CD4-positive, alpha-beta T cell treated with Interleukin-6 for 4 hours (primary cell): ENCODE data around the gene GNG4.
"Not testable (repeated sequence)": the region's sequence is repeated elsewhere in the genome, so short reads cannot be mapped to it uniquely, and the experiment has no call there.

Experiments used
- DNase-seq: peaks from one replicate; pipeline ENCODE4 v3.0.0-alpha.2; 2020; ENCODE audit warnings: mixed read lengths

Gene GNG4

GRCh38 chr1:235648954-235649367 is 623 bp downstream of the GNG4 start:
- DNase-seq = peak; percentile 57

GRCh38 chr1:235648407-235648907 is 1.1 kb downstream of the GNG4 start:
- DNase-seq = no peak

DNA sequence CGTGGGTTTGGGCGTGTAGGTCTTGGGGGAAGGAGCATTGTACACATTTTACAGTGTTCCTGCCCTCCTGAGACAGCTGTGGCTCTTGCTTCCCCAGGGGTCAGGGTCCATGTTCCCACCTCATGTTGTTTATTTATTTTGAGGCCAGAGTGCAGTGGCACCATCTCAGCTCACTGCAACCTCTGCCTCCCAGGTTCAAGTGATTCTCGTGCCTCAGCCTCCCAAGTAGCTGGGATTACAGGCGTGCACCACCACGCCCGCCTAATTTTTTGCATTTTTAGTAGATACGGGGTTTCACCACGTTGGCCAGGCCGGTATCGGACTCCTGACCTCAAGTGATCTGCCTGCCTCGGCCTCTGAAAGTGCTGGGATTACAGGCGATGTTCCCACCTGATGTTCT is 2.0 kb downstream of the GNG4 start:
- not testable (repeated sequence) for DNase-seq

GRCh38 chr1:235646463-235646862 is 3.1 kb downstream of the GNG4 start:
- no peak for DNase-seq

- no peak for DNase-seq
Observed at GRCh38 chr1:235644693-235645305, 4.8 kb downstream of the GNG4 start.

- DNase-seq = no peak
Observed at GRCh38 chr1:235643837-235644692, 5.5 kb downstream of the GNG4 start.

DNA sequence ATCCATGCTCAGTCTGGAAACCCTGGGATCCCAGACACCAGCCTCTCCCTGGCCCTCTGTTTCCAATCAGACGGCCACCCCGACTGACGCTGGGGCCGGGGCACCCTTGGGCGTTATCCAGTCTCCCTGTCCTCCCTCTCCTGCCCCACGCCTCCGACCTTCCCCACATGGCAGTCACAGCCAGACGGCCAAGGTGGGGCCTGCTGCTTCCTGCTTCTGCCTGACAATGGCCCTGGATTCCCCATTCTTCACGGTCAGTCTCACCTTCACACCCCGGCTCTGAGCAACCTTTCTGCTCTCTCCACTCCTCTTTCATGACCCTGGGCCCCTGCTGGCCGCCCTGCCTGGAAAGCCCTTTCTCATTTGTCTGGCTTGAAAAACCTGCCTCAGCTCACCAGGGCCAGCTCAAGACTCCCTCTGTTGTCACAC is 6.6 kb downstream of the GNG4 start:
- no peak for DNase-seq

DNA sequence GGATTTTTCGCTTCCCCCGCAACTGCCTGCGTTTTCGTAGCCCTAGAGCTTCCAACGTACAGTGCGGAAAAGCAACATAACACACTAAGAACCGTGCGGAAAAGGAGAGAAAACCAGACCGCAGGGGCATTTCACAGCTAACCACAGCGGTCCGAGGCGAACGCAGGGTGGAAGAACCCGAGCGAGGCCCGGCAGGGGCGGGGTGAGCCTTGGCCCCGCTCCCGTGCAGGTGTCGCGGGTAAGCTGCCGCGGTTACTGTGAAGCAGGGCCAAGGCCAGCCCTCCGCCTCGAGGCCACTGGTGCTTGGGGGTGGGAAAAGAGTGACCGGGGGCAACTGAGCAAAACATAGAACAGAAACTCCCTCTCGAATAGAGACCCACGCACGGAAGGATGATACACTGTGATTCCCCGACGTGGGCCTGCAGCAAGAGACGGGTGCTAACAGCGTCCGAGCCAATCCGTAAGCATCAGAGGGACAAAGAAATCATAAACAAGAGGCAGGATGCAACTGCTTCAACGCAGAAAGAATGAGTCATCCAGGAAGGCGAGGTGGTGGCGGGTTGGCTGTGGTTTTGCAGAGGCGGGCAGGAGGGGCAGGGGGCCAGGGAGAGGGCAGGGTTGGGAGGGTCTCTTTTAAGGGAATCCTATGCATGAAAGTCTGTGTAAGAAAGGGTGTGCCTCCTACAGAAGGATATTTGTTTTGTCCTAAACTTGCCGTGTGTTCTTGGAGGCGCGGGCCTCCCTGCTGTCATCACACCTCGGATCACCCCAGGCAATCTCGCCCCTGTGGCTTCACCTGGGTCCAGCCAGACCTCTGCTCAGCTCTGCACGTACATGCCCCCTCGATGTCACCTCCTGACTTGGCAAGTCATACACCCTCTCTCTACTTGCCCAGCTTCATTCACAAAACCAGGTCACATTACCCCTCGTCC is 7.3 kb downstream of the GNG4 start:
- DNase-seq = peak; percentile 67

GRCh38 chr1:235640580-235640979 is 9.0 kb downstream of the GNG4 start:
- DNase-seq = no peak

- DNase-seq = no peak
Observed at GRCh38 chr1:235639226-235640205, 10.1 kb downstream of the GNG4 start.

DNA sequence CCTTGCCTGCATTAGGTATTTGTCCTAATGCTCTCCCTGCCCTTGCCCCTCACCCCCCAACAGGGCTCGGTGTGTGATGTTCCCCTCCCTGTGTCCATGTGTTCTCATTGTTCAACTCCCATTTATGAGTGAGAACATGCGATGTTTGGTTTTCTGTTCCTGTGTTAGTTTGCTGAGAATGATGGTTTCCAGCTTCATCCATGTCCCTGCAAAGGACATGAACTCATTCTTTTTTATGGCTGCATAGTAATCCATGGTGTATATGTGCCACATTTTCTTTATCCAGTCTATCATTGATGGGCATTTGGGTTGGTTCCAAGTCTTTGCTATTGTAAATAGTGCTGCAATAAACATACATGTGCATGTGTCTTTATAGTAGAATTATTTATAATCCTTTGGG is 11.0 kb downstream of the GNG4 start:
- DNase-seq = not testable (repeated sequence)

- DNase-seq = no peak
Observed at GRCh38 chr1:235637756-235638534, 11.6 kb downstream of the GNG4 start.

- DNase-seq = no peak
Observed at GRCh38 chr1:235635938-235636662, 13.5 kb downstream of the GNG4 start.

GRCh38 chr1:235632506-235633401 is 16.8 kb downstream of the GNG4 start:
- DNase-seq = no peak

GRCh38 chr1:235631816-235632215 is 17.8 kb downstream of the GNG4 start:
- no peak for DNase-seq

DNA sequence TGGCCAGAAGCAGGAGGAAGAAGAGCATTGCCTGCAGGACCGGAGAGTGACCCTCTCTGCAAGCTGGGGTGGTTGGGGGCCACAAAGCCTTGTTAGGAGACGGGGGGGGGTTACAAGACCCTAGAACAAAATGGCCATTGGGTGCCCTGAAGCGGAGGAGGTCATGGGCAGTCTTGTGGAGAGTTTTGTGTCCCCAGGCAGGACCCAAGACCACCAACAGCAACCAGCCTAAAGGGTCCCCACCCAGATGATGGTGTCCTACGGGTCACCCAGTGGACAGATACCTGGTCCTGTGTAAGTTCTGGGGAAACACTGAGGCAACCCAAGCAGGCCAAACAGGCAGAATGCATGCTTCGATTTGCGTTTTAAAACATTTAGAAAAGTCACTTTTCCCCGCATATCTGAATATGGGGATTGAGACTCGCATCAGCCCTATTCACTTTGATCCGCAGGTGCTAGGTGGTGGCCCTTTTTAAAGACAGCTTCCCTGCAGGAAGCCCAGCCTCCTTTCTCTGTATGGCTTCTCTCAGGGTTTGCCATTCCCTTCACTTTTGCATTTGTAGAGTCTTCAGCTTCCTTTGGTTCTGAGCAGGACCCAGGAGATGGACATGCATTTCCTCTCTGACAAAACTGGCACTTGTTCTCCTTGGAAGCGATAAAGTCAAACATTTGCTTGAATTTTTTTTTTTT is 21.1 kb downstream of the GNG4 start:
- no peak for DNase-seq

GRCh38 chr1:235625831-235626230 is 23.8 kb downstream of the GNG4 start:
- DNase-seq = no peak

DNA sequence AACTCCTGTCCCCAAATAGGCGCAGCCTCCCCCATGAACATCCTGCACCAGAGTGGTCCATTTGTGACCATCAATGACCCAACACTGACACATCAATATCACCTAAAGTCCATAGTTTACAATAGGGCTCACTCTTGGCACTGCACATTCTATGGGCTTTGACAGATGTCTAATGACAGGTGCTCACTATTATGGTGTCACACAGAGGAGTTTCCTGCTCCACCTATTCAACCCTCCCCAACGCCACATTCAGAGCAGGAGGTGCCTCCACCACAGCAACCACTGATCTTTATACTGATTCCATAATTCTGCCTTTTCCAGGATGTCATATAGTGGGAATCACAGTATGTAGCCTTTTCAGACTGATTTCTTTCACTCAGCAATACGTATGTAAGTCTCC is 24.2 kb downstream of the GNG4 start:
- no peak for DNase-seq
